Endothelial cell of umbilical vein (primary cell): Measurements from ENCODE around the gene FNDC3A.

ENCODE experiments used
- EZH2 ChIP-seq: IDR thresholded peaks from 2 replicates; pipeline ENCODE4 v1.6.1; 2012; ENCODE audit warnings: borderline replicate concordance, low read depth, mild to moderate bottlenecking, moderate library complexity, low read length, inconsistent platforms; ENCODE audit not compliant: severe bottlenecking
- FOS ChIP-seq: IDR thresholded peaks from 2 replicates; pipeline ENCODE4 v1.6.1; 2011; ENCODE audit warnings: mild to moderate bottlenecking, low read length, moderate library complexity, borderline replicate concordance; ENCODE audit not compliant: insufficient read depth
- GATA2 ChIP-seq: IDR thresholded peaks from 2 replicates; pipeline ENCODE4 v1.7.0; 2011; ENCODE audit warnings: low read depth, mild to moderate bottlenecking, moderate library complexity, mixed read lengths, low read length; ENCODE audit not compliant: insufficient read length, insufficient read depth
- JUN ChIP-seq: IDR thresholded peaks from 2 replicates; pipeline ENCODE4 v1.6.1; 2011; ENCODE audit warnings: borderline replicate concordance, low read depth; ENCODE audit not compliant: insufficient read length, insufficient read depth
- MYC ChIP-seq: IDR thresholded peaks from one replicate; pipeline ENCODE4 v1.6.1; 2011; ENCODE audit warnings: mild to moderate bottlenecking, low read depth, low read length
- POLR2A ChIP-seq: IDR thresholded peaks from 2 replicates; pipeline ENCODE4 v1.6.1; 2012; ENCODE audit warnings: low read depth, mild to moderate bottlenecking, control low read depth, low read length
- POLR2AphosphoS5 ChIP-seq: IDR thresholded peaks from 2 replicates; pipeline ENCODE4 v1.6.1; 2012; ENCODE audit warnings: low read depth, mild to moderate bottlenecking, control low read depth, low read length, moderate library complexity; ENCODE audit not compliant: insufficient read depth
- TF ChIP-seq, protein P1 (sequence below), 2 donors: IDR thresholded peaks; 1 replicate in 1 of 2; 2 replicates in 1 of 2; pipeline ENCODE4 v1.5.1; 2011; ENCODE audit warnings: low read length in 2 of 2, mild to moderate bottlenecking in 2 of 2, moderate library complexity in 2 of 2, control low read depth in 1 of 2, inconsistent platforms in 1 of 2, low read depth in 1 of 2; ENCODE audit not compliant: insufficient read depth in 1 of 2; ENCODE audit errors: extremely low read depth in 1 of 2
- TF ChIP-seq, protein P2 (sequence below): IDR thresholded peaks from 2 replicates; pipeline ENCODE4 v1.6.1; 2011; ENCODE audit not compliant: insufficient read depth, insufficient read length

DNA sequence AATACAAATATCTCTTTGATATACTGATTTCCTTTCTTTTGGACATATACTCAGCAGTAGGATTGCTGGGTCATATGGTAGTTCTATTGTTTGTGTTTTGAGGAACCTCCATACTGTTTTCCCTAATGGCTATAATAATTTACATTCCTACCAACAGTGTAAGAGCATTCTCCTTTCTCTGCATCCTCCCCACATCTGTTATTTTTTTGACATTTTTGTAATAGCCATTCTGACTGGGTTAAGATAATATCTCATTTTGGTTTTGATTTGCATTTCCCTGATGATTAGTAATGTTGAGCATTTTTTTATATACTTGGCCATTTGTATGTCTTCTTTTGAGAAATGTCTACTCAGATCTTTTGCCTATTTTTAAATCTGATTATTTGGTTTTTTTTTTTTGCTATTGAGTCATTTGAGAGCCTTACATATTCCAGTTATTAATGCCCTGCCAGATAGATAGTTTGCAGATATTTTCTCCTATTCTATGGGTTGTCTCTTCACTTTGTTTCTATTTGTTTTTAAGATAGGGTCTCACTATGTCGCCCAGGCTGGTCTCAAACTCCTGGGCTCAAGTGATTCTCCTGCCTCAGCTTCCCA is 95.7 kb downstream of the FNDC3A start:
- TF ChIP-seq, protein P1, sequence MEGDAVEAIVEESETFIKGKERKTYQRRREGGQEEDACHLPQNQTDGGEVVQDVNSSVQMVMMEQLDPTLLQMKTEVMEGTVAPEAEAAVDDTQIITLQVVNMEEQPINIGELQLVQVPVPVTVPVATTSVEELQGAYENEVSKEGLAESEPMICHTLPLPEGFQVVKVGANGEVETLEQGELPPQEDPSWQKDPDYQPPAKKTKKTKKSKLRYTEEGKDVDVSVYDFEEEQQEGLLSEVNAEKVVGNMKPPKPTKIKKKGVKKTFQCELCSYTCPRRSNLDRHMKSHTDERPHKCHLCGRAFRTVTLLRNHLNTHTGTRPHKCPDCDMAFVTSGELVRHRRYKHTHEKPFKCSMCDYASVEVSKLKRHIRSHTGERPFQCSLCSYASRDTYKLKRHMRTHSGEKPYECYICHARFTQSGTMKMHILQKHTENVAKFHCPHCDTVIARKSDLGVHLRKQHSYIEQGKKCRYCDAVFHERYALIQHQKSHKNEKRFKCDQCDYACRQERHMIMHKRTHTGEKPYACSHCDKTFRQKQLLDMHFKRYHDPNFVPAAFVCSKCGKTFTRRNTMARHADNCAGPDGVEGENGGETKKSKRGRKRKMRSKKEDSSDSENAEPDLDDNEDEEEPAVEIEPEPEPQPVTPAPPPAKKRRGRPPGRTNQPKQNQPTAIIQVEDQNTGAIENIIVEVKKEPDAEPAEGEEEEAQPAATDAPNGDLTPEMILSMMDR (IDR thresholded peaks at IDR 0.05; ENCODE audit: extremely low read depth in 1 of 2, insufficient read depth in 1 of 2, low read depth in 1 of 2, low read length in 2 of 2), result no peak
- TF ChIP-seq EZH2, result no peak
- TF ChIP-seq POLR2A, result no peak
- TF ChIP-seq, protein P2, sequence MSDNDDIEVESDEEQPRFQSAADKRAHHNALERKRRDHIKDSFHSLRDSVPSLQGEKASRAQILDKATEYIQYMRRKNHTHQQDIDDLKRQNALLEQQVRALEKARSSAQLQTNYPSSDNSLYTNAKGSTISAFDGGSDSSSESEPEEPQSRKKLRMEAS, result no peak
- no peak for TF ChIP-seq MYC
- no peak for TF ChIP-seq POLR2AphosphoS5
- TF ChIP-seq FOS, result no peak
- TF ChIP-seq GATA2, result no peak
- no peak for TF ChIP-seq JUN
